EL (cell line): ENCODE data around the gene MPI.
A peak's percentile ranks its signal among the peaks of the same experiment; 100 is the strongest.
"Not testable (repeated sequence)": the region's sequence is repeated elsewhere in the genome, so short reads cannot be mapped to it uniquely, and the experiment has no call there.

Source experiments
- DNase-seq: peaks from one replicate; pipeline ENCODE4 v3.0.0-alpha.2; 2016

Gene MPI

DNA sequence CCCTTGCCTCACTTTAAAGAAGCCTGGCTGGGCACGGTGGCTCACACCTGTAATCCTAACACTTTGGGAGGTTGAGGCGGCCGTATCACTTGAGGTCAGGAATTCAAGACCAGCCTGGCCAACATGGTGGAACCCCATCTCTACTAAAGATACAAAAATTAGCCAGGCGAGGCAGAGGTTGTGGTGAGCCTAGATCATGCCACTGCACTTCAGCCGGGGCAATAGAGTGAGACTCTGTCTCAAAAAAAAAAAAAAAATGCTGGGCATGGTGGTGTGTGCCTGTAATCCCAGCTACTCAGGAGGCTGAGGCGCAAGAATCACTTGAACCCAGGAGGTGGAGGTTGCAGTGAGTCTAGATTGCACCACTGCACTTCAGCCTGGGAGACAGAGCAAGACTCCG, 4.5 kb downstream of the MPI start:
- DNase-seq = not testable (repeated sequence)

GRCh38 chr15:74895830-74896229, 6.0 kb downstream of the MPI start:
- no peak for DNase-seq

DNA sequence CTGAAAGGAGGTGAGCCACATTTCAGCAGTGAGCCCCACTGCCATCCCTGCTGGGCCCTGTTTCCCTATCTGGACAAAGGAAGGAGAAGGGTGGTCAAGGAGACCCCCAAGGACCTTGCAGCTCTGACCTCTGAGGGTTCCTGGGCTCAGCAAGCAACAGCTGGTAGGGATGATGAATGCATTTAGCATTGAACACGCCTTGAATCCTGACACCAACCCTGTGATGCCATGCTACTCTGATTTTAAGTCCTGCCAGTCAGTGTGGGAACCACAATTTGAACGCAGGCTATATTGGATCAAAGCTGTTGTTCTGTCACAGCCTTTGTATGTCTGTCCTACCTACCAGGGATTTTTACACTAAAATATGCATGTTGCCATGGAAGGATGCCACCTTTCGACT, 6.5 kb downstream of the MPI start:
- DNase-seq = no peak

DNA sequence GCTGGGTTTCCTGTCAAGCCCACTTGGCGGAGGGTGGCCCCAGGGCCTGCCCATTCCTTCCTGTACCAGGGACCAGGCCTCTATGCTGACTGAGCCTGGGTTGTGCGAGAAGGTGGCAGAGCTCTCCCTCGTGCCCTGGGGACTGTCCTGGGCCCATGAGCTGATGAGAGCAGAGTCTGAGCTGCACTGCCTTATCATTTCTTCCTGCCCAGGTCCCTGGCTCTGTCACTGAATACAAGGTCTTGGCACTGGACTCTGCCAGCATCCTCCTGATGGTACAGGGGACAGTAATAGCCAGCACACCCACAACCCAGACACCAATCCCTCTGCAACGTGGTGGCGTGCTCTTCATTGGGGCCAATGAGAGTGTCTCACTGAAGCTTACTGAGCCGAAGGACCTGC, 7.5 kb downstream of the MPI start:
- DNase-seq = no peak

DNA sequence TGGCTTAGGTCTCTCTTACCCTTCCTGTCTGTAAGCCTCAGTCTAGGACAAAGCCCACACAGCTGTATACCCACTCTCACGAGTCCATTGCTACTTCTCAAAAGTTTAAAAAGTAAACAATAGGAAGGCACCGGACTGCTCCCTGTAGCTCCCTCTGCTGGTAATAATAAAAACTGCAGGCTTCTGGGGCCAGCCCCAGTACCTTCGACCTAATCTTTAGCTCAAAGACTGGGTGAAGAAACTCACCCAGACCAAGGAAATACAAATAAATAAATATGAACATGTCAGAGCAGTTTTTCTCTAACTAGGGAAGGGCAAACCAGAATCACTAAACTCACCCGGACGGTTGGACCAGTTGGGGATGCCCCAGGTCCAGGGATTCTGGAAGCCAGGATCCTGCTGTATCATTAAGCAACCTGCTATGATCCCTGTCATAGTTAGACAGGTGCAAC, 11.8 kb downstream of the MPI start:
- DNase-seq = peak; percentile 62

DNA sequence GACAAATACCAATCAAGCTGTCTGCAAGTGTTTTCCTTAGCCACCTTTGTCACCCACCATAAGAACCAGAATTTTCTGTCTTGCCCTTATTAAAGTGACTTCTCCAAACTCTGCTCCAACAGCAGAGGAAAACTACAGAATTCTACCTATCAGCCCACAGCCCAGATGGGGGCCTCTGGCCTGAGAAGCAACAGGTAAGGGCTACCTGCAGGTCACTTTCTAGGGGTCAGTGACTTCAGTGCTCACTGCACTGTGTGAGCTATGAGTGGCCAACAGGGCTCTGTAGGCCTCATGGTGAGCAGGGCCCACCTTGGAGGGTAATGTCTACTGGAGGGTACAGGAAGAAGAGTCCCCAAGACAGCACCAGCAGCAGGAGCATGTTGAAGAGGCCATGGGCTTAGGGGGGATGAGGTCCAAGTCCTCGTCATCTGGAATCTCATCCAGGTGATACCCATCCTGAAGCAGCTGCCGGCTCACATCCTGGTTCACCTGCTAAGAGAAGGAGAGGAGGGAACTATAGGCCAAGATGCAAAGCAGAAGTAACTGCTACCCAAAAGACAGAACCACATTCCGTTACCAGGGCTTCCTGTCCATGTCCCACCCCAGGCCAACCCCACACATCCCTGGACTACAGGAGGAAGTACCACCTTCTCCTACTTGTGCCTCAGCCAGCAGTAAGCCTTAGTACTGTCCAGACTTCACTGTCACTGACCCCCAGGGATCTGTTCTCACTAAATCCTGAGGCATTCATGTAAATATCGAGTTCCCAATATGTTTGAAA, 12.6 kb downstream of the MPI start:
- no peak for DNase-seq

DNA sequence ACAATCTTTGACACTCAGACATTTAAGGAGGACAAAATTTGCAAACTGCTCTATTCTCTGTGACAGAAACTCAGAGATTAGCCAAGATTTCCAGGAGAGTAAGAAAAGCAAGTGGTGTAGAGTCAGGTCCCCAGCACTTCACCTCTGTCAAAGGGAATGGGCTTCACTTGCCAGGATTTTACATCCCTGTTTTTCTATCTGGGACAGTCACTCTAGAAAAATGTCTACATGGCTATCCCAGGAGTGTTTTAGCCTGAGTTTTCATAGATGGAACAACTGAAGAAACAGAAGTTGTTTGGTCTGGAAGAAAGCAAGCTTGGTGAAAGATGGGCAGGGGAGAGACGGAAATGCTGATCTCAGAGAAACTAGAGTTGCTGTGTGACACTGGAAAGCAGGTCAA, 13.8 kb downstream of the MPI start:
- DNase-seq = peak; percentile 22

- no peak for DNase-seq
Observed at GRCh38 chr15:74904190-74904805, 14.5 kb downstream of the MPI start.

GRCh38 chr15:74906067-74906449, 16.2 kb downstream of the MPI start:
- DNase-seq = peak; percentile 37

DNA sequence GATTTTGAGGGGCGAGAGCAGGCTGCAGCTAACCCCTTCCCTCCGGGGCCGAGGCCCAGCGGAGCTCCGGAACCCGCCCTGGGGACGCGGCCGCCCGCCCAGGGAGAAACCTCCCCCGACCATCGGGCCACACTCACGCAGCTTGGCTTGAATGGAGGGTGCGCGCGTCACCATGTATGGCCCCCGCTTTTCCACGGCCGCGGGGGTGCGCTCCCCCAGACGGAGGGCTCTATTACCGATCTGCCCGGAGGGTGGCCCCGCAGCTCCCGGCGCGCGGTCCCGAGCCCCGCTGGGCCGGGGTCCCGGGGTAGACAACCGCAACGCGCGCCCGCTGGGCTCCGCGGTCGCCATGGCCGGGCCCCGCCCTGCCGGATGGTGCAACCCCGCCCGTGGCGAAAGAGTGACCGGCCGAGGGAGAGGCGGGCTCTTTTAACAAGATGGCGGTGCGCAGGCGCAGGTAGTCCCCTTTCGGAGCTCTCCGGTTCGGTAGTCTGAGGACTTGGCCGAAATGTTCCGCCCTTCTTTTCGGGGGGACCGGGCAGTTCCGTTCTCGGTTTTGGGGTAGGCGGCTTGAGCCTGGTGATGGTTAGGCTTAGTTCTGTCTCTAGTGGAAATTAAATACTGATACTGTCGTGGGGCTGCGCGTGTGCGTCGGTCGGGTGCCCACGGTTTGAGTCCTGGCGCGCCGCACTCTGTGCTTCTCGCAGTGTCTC, 16.8 kb downstream of the MPI start, which contains the start of gene FAM219B:
TSS of gene FAM219B (minus strand) at position 402 of the 713 bp plus-strand sequence. CDS start at position 351, 51 bp downstream.
- DNase-seq = peak; percentile 86

- DNase-seq = peak; percentile 18
Observed at GRCh38 chr15:74907163-74907870, 17.5 kb downstream of the MPI start.

DNA sequence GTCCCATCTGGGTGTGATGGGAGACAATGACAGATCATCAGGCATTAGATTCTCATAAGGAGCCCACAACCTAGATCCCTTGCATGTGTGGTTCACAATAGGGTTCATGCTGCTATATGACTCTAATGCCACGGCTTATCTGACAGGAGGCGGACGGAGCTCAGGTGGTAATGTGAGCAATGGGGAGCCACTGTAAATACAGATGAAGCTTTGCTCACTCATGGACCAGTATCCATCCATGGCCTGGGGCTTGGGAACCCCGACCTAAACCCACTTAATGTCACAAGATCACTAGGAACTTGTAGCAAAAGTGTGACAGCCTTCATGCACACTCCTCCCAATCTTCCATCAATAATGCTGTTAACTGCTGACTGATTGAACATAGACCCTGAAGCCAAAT, 18.8 kb downstream of the MPI start:
- no peak for DNase-seq

- no peak for DNase-seq
Observed at GRCh38 chr15:74913041-74913440, 23.2 kb downstream of the MPI start.

- not testable (repeated sequence) for DNase-seq
Observed at GRCh38 chr15:74913799-74914198, 24.0 kb downstream of the MPI start.

DNA sequence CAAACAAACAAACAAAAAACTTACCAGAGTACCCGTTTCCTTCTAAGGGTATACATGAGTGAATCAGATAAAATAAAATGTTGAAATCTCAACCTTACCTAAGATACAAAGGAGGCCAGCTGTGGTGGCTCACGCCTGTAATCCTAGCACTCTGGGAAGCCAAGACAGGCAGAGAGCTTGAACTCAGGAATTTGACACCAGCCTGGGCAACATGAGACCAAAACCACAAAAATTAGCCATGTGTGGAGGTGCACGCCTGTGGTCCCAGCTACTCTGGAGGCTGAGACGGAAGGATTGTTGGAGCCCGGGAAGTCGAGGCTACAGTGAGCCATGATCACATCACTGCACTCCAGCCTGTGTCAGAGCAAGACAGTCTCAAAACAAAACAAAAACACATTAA, 27.8 kb downstream of the MPI start:
- DNase-seq = no peak

DNA sequence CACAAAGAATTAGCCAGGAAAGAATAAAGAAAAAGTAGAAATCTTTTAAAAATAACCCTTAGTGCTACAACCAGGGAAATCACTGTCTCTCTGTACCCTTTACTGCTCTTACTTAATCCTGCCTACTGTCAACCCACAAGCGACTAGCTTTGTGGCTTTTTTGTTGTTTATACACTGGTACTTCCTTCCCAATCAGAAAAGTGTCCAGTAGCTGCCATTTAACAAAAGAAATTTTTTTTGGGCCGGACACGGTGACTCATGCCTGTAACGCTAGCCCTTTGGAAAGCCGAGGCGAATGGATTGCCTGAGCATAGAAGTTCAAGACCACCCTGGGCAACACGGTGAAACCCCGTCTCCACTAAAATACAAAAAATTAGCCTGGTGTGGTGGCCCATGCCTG, 30.6 kb downstream of the MPI start:
- no peak for DNase-seq

GRCh38 chr15:74924525-74924924, 34.7 kb downstream of the MPI start:
- DNase-seq = no peak

- no peak for DNase-seq
Observed at GRCh38 chr15:74928771-74929198, 38.9 kb downstream of the MPI start.

- no peak for DNase-seq
Observed at GRCh38 chr15:74933573-74933972, 43.7 kb downstream of the MPI start.

GRCh38 chr15:74935193-74935592, 45.4 kb downstream of the MPI start:
- DNase-seq = not testable (repeated sequence)

- no peak for DNase-seq
Observed at GRCh38 chr15:74937272-74937589, 47.4 kb downstream of the MPI start.

- peak; percentile 96 for DNase-seq
Observed at GRCh38 chr15:74937590-74938371, 47.9 kb downstream of the MPI start, which contains the start of gene COX5A. Gene COX5A, minus strand, starts transcription at chr15:74938073. Its CDS starts 59 bp downstream, at chr15:74938014.
